ENCODE measurements around the gene CELA2A. TPM values are rescaled to one million over a fixed set of nuclear protein-coding genes. Genes with fewer than 3 reads are reported as not detected.
A peak's percentile ranks its signal among the peaks of the same experiment; 100 is the strongest.

The CELA2A gene
- total and polyA plus RNA-seq, 2 of the 13 experiments (the other 11 are each of a cell fraction or from before 2014, with no cell fraction given) = not detected

- peak; percentile 65; the same call in 1 of the 2 replicates for TF ChIP-seq IRX3 (CRISPR knock-in tag; IDR thresholded peaks at IDR 0.05; ENCODE audit: borderline replicate concordance, low read depth)
- TF ChIP-seq KMT2B (CRISPR knock-in tag; IDR thresholded peaks at IDR 0.05) = no peak
- TF ChIP-seq SRSF1 (optimal IDR thresholded peaks at IDR 0.05; ENCODE audit: low read depth, low read length) = peak; percentile 37
- peak; percentile 21; the same call in 1 of the 2 replicates for TF ChIP-seq SALL2 (CRISPR knock-in tag; IDR thresholded peaks at IDR 0.05)
- no peak for TF ChIP-seq HOXA5 (CRISPR knock-in tag; IDR thresholded peaks at IDR 0.05)
- TF ChIP-seq MZF1 (CRISPR knock-in tag; IDR thresholded peaks at IDR 0.05; ENCODE audit: borderline replicate concordance) = no peak
- TF ChIP-seq RNF2 (conservative IDR thresholded peaks at IDR 0.05; ENCODE audit: low read depth) = peak; percentile 69
- no peak for TF ChIP-seq HHEX (CRISPR knock-in tag; IDR thresholded peaks at IDR 0.05)
- no peak for TF ChIP-seq ZNF619 (CRISPR knock-in tag; IDR thresholded peaks at IDR 0.05)
- TF ChIP-seq ZEB1 (IDR thresholded peaks at IDR 0.05; ENCODE audit: insufficient replicate concordance, low read depth) = no peak
- TF ChIP-seq BORCS8-MEF2B (CRISPR knock-in tag; IDR thresholded peaks at IDR 0.05) = no peak
- TF ChIP-seq ZNF576 (CRISPR knock-in tag; IDR thresholded peaks at IDR 0.05) = no peak
- no peak for TF ChIP-seq ZUFSP (CRISPR knock-in tag; IDR thresholded peaks at IDR 0.05; ENCODE audit: borderline replicate concordance)
- no peak for TF ChIP-seq SRSF4 (IDR thresholded peaks at IDR 0.05; ENCODE audit: low read depth, low read length, poor library complexity, severe bottlenecking)
- TF ChIP-seq POLR2AphosphoS5 (IDR thresholded peaks at IDR 0.05; ENCODE audit: low read depth, low read length) = peak; percentile 60
- TF ChIP-seq ZNF329 (CRISPR knock-in tag; IDR thresholded peaks at IDR 0.05; ENCODE audit: low read depth) = 0 out of 2 replicates have a peak, but pooled peaks have one; percentile 38
- TF ChIP-seq ZNF354B (CRISPR knock-in tag; IDR thresholded peaks at IDR 0.05) = no peak
- TF ChIP-seq UBTF (CRISPR knock-in tag; IDR thresholded peaks at IDR 0.05) = peak; percentile 30; the same call in 1 of the 2 replicates
- TF ChIP-seq TRIM24 (CRISPR knock-in tag; IDR thresholded peaks at IDR 0.05) = no peak
- TF ChIP-seq MTERF4 (CRISPR knock-in tag; IDR thresholded peaks at IDR 0.05) = no peak
- TF ChIP-seq ZC3H4 (CRISPR knock-in tag; IDR thresholded peaks at IDR 0.05; ENCODE audit: borderline replicate concordance) = no peak
- no peak for TF ChIP-seq NR3C1 (CRISPR knock-in tag; IDR thresholded peaks at IDR 0.05)
- TF ChIP-seq CCDC6 (CRISPR knock-in tag; IDR thresholded peaks at IDR 0.05) = 0 out of 2 replicates have a peak, but pooled peaks have one; percentile 53
- no peak for TF ChIP-seq ZFYVE20 (CRISPR knock-in tag; IDR thresholded peaks at IDR 0.05; ENCODE audit: borderline replicate concordance, low read depth)
- no peak for TF ChIP-seq ZNF749 (CRISPR knock-in tag; IDR thresholded peaks at IDR 0.05; ENCODE audit: borderline replicate concordance)
- no peak for TF ChIP-seq REL (CRISPR knock-in tag; conservative IDR thresholded peaks at IDR 0.05)
Measured at GRCh38 chr1:15409388-15410222, 46.9 kb upstream of the CELA2A start, which contains the start of gene EFHD2 (continued).

Data from HepG2 (cell line).